Measurements from ENCODE around the gene PAK1.

DNA sequence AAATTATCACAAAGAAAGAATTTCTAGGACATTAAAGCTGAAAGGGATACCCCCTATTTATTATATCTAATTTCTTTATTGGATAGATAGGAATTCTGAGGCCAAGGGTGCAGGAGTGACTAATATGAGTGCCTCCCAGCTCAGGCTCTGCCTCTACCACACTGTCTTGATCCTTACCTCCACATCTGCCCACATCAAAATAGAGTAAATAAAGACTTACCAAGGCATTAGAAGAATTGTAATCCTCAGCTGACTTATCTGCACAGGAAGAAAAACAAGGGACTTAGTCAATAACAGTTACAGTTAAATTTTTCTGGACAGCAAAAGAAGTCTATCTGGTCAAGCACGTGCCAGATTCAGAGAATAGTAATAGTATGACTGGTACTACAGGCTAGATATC, 99.8 kb downstream of the PAK1 start:
- TF ChIP-seq, protein P1, sequence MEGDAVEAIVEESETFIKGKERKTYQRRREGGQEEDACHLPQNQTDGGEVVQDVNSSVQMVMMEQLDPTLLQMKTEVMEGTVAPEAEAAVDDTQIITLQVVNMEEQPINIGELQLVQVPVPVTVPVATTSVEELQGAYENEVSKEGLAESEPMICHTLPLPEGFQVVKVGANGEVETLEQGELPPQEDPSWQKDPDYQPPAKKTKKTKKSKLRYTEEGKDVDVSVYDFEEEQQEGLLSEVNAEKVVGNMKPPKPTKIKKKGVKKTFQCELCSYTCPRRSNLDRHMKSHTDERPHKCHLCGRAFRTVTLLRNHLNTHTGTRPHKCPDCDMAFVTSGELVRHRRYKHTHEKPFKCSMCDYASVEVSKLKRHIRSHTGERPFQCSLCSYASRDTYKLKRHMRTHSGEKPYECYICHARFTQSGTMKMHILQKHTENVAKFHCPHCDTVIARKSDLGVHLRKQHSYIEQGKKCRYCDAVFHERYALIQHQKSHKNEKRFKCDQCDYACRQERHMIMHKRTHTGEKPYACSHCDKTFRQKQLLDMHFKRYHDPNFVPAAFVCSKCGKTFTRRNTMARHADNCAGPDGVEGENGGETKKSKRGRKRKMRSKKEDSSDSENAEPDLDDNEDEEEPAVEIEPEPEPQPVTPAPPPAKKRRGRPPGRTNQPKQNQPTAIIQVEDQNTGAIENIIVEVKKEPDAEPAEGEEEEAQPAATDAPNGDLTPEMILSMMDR (IDR thresholded peaks at IDR 0.05; ENCODE audit: insufficient read depth, low read length, poor library complexity, severe bottlenecking) = no peak
- no peak for TF ChIP-seq EZH2phosphoT487 (conservative IDR thresholded peaks at IDR 0.05; ENCODE audit: low read length)

Measured in SU-DHL-6 (cell line).